HG03469 (cell line): ENCODE results near the gene ST6GAL1.

Source experiments
- ATAC-seq: cut with Tn5 transposase; IDR thresholded peaks from one replicate; pipeline ENCODE4 v1.9.1; 2021; ENCODE audit warnings: mild to moderate bottlenecking, moderate library complexity, moderate number of reproducible peaks; ENCODE audit not compliant: unreplicated experiment

The ST6GAL1 gene

DNA sequence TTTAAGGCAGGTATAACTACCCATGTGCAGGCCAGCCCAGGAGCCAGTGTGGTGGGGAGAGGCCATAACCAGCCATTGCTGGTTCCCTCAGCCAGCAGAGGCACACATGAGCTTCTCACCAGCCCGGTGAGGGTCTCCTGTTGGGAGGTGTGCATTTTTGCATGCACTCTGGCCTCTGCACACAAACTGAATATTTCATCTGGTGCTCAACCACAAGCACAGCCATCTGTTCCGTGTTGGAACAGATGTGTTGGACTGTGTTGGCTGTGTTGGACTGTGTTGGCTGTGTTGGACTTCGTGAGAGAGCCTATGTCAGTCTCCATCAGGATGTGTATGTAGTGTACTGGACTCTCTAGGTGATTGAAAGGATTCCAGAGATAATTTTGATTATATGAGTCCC is 141.8 kb downstream of the ST6GAL1 start:
- no peak for ATAC-seq

DNA sequence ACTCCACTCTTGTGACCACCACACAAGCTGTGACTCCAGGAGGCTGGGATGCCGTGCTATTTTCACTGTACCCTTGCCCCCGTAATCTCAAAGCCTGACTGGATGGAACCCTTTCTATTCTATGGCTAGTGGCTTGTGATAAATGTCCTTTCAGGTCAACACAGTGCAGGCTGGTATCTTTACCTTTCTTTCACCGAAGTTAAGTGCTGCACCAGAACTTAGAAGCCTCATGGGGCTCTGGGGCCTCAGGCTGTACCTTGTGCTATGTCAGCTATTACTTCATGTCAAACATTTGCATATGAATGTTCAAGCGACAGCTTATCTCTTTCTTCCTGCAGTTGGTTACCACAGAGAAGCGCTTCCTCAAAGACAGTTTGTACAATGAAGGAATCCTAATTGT is 142.2 kb downstream of the ST6GAL1 start:
- ATAC-seq, result no peak

DNA sequence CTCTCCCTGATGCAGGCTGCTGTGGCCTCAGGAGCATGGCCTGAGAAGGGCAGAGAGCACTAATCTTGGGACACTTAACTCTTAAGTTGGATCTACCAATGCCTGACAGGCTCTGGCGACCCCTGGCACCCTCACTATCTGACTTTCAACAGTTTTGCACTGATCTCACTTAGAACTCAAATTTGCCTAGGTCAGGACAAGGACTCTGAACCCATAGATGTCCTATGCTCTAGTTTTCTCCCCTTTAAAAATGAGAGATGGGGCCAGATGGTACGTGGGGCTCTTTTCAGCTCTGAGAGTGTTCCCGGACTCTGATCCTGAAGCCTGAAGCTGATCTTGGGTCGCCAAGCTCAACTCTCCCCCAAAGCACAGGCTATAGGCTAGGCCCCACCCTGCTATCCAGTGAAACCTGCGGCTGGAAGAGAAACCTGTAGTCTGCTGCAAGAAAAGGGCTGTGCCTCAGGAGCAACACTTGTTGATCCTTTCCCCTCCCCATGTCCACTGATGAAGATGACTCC is 143.3 kb downstream of the ST6GAL1 start:
- no peak for ATAC-seq

DNA sequence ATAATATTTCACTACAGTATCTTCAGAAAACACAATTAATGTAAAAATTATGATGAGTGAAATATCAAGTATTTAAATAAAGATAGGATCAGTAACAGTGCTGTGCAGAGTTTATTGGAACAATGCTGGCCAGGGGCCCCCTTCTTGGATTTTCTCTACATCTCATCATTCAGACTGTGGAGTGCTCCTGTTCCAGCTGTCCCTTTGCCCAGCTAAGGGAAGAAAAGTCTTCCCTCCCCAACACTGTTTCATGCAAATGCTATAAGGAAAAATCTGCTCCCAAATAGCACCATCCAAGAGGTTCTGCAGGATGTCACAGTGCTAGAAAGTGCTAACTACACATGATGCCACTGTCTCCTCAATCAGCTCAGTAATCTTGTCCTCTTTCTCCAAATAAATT is 144.5 kb downstream of the ST6GAL1 start:
- no peak for ATAC-seq

DNA sequence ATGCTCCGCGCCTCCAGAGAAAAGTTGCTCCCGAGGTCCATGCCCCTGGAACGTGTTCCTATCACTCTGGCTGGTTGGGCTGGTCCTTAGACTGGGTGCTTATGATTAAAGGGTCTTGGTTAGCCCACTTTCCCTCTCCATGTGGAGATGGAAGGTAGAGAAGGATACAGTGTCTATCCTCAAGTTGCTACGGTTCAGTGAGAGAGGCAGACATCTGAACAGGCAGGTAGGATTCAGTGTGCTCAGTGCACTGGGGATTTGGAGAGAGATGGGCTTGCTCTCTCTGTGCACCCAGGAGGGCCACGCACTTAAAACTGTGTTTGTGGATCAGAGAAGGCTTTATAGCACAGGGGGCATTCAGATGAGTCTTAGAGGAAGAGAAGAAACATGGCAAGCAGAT is 146.0 kb downstream of the ST6GAL1 start:
- ATAC-seq, result no peak

DNA sequence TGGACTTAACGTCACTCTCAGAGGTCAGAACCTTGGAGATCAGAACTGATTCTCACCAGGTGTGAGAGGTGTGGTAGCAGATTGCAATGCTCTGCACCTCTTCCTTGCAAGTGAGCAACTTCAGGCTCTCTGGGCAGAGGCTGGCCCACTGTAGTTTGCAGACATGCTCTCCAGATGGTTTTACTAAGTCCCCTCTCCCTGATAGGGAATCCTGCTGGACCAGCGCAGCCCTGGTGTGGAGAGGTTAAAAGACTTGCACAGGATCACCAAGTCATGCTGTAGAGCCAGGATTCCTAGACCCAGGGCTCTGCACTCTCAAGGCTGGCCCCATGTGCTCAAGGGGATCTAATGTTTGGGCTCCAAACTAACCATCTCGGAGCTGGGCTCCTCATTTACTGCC is 146.8 kb downstream of the ST6GAL1 start:
- no peak for ATAC-seq

DNA sequence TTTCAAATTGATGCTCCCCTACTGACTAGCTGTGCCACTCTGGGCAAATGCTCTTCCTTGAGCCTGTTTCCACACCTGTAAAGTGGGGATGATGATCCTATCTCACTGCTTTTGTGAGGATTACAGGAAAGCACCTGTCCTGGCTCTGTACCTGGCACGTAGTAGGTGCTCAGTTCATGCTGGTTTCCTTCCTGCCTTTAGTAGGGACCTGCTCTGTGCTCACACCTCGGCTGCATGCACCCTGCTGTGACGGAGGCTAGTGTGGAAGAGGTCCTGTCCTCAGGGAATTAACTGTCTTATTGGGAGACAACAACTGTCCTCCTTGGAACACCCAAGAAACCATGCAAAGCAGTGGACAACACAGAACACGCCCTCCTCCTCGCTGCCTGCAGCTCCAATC is 147.2 kb downstream of the ST6GAL1 start:
- ATAC-seq, result no peak

DNA sequence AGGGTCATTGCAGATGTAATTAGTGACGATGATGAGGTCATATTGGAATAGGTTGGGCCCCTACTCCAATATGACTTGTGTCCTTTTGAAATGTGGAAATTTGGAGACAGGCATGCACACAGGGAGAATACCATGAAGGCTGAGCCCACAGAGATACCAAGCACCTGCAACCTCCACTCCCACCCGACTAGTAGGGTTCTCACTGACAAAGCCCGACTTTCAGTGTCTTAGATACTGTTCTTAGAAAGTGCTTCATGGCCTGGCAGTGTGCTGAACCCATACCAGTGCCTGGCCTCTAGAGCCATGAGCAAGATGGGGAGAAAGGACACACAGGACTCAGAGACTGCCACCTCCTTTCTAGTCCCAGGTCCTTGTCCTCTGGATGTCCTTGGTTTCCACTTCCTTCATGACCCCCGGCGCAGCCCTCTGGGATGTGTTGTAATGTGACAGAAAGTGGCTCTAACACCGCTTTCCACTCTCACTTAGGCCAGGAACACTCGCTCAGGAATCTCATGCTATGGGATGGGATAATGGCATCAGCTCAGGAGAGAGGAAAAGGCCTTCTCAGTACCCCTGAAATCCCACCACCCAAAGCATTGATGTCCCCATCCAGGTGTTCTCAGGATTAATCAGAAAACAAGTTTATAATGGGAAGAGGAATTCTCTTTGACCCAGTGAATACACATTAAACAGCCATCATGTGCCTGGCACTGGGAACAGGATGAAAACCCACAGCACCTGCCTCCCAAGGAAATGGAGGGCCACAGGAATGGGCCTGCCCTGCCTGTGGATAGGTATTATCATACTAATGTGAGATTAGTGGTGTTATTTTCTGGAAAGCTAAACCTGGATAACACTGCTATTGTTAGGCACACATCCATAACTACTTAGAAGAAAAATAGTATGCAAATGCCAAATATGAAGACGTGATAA is 149.0 kb downstream of the ST6GAL1 start:
- ATAC-seq, result no peak

DNA sequence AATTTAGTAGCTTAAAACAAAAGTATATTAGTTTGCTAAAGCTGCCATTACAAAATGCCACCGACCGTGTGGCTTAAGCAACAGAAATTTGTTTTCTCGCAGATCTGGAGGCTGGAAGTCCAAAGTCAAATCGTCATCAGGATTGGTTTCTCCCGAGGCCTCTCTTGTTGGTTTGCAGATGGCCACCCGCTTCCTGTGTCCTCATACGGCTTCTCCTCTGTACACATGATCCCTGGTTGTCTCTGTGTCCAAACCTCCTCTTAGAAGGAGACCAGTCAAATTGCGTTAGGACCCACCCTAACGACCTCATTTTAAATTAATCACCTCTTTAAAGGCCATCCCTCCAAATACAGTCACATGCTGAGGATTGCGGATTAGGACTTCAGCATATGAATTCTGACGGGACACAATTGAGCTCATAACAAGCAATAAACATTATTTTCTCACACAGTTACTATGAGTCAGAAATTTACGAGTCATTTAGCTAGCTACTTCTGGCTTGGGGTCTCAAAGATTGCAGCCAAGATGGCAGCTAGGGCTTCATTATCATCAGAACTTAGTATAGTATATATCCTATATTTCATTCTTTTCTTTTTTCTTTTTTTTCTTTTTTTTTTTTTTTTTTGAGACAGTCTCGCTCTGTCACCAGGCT is 150.6 kb downstream of the ST6GAL1 start:
- no peak for ATAC-seq

DNA sequence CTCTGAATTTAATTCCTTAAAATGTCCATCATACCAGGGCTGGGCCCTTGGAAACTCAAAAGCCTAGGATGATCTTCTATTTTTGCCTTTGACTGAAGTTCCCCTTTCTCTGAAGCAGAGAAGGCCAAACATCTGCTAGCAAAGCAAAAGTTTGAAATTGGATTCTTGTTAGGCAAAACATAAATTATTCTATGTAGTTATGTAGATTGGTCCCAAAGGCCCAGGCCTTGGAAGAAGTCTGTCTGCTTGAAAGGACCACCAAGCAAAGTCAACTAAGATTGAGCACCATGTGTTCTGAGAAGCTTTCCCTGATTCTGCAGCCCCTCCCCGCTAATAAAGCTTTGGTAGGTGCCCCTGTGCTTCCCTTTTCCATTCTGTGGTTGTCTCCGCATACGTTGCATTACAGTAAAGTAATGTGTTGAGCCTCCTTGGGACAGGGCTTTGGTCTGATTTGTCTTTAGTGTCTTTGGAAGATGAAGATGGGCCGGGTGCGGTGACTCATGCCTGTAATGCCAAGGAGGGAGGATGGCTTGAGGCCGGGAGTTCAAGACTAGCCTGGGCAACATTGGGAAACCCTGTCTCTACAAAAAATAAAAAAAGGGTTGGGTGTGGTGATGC is 152.5 kb downstream of the ST6GAL1 start:
- ATAC-seq, result no peak

DNA sequence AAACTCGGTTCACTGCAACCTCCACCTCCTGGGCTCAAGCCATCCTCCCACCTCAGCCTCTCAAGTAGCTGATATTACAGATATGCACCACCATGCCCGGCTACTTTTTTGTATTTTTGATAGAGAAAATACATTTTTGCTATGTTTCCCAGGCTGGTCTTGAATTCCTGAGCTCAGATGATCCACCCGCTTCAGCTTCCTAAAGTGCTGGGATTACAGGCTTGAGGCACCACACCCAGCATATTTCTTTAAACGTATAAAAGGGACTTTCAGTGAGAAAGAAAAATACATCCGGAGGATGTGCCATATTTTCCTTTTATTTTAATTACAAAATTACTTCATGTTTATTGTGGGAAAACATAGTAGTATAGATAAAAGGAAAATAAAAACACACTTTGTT is 153.8 kb downstream of the ST6GAL1 start:
- ATAC-seq, result no peak

DNA sequence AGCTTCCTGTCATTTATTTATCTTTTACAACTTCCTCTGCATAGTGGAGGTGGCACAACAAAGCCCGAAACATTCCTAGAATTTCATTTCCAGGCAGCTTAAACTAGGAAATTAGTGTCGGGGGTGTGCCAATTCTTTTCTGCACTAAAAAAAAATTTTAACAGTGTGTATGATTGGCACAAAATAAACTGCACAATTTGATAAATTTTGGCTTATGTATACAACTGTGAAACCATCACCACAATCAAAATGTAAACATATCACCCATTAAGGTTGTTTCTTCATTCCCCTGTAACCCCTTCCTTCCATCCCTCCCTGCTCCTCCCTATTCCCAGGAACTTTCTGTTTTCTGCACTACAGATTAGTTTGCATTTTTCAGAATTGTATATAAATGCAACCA is 154.3 kb downstream of the ST6GAL1 start:
- ATAC-seq, result no peak

DNA sequence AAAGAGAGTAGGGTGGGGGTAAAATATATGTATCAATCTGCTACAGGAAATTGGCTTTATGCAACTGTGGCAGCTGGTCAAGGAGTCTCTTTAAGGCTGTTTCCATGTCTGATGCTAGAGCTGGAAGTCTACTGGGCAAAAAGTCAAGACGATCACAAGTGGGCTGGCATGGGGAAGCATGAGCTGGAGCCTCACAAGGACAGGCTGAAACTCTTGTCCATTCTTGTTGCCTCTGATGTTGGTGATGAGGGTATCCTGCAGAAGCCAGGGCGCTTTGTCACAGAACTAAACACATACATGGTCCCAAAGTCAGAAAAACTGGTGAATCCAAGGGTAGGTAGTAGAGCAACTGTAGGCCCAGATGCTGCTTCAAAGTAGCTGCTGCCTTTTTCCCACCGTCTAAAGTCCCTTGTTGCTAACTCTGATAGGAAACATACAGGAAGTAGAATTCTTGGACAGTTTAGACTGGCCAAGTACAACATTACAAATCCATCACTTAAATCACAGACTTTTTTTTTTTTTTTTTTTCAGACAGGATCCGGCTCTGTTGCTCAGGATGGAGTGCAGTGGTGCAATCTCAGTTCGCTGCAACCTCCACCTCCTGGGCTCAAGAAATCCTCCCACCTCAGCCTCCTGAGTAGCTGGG is 154.8 kb downstream of the ST6GAL1 start:
- no peak for ATAC-seq

DNA sequence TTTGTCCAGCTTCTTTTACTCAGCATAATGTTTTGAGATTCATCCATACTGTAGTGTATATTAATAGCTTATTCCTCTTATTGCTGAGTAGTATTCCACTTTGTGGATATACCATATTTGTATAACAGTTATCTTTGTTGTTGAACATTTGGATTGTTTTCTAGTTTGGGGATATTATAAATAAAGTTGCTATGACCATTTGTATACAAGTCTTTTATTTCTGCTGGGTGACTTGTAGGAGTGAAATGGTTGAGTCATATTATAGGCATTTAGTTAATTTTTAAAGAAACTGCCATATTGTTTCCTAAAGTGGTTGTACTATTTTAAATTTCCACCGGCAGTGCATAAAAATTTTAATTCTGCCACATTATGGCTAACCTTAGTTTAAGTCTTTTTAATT is 155.6 kb downstream of the ST6GAL1 start:
- ATAC-seq, result no peak

DNA sequence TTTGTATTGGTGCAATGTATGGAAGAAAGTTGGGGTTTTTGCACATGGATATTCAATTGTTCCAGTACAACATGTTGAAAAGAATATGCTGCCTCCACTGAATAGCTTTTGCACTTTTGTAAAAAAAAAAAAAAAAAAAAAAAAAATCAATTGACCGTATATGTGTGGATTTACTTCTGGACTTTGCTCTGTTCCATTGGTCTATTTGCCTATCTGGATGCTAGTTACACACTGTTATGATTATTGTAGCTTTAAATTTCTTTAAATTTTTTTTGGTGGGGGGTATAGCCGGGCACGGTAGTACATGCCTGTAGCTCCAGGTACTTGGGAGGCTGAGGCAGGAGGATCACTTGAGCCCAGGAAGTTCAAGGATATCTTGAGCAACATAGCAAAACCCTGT is 156.5 kb downstream of the ST6GAL1 start:
- no peak for ATAC-seq

DNA sequence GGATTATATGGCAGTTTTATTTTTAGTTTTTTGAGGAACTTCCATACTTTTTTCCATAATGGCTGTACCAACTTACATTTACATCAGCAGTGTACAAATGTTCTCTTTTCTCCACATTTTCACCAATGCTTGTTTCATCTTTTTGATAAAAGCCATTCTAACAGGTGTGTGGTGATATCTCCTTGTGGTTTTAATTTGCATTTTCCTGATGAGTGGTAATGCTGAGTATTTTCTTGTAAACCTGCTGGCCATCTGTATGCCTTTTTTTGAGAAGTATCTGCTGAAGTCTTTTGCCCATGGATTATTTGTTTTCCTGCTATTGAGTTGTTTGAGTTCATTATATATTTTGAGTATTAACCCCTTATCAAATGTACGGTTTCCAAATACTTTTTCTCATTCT is 158.4 kb downstream of the ST6GAL1 start:
- ATAC-seq, result no peak

DNA sequence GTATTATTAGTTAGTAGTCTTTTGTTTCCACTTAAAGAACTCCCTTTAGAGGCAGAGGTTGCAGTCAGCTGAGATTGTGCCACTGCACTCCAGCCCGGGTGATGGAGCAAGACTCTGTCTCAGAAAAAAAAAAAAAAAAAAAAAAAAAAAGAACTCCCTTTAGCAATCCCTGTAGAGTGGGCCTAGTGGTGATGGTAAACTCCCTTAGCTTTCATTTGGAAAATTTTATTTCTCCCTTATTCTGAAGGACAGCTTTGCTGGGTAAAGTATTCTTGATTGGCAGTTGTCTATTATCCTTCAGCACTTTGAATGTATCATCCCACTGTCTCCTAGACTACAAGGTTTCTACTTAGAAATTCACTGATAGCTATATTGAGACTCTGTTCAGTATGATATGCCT is 163.0 kb downstream of the ST6GAL1 start:
- ATAC-seq, result no peak

DNA sequence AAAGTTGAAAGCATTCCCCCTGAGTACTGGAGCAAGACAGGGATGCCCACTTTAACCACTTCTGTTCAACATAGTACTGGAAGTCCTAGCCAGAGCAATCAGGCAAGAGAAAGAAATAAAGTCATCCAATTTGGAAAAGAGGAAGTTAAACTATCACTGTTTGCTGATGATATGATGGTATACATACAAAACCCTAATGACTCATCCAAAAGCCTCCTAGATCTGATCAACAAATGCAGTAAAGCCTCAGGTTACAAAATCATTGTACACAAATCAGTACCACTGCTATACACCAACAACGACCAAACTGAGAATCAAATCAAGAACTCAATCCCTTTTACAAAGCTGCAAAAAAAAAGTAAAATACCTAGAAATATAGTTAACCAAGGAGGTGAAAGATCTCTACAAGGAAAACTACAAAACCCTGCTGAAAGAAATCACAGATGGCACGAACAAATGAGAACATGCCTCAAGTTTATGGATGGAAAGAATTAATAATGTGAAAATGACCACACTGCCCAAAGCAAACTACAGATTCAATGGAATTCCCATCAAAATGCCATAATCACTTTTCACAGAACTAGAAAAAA is 168.7 kb downstream of the ST6GAL1 start:
- ATAC-seq, result no peak

DNA sequence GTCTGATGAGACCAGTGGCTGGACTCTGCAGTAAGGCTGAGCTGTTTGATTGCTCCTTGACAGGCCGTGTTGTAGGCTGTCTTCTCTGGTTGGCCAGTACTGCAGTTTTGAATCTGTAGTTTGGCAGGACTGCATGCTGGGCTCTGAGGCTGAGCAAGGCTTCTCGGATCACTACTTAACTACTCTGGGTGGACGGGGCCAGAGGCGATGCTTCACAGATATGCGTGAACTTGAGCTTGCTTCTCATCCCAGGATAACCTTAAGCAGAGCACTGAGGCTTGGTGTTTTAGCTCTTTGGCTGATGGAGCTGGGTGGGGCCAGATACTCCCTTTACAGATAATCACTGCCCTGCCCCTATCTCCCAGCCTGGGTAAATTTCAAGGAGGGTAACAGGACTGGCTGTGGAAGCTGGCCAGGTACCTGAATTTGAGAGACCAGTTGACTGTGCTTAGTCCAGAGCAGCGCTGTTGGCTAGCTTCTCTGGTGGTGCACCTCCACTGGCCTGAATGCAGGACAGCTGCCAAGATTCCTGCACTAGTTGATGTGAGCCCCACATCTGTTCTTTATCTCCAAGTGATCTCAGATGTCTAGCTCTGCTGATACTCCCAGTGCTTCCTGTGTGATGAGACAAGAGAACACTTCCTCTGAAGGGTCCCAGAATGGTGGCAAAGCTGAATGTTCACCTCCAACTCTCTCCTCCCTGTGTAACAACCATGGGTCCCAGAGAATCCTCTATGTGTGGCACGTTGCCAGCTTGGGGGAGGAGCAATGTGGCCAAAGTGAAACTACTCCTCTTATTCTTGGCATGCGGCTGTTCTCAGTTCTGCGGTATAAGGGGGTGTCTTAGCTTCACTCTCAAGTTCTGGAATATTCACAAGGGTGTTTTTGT is 171.1 kb downstream of the ST6GAL1 start:
- ATAC-seq, result no peak
